HG02623 (cell line): ENCODE results near the gene KRTAP10-10.
"Not testable (repeated sequence)": the region's sequence is repeated elsewhere in the genome, so short reads cannot be mapped to it uniquely, and the experiment has no call there.

ENCODE experiments used
- ATAC-seq: cut with Tn5 transposase; IDR thresholded peaks from one replicate; pipeline ENCODE4 v1.9.1; 2021; ENCODE audit warnings: moderate library complexity; ENCODE audit not compliant: unreplicated experiment

KRTAP10-10 gene, protein sequence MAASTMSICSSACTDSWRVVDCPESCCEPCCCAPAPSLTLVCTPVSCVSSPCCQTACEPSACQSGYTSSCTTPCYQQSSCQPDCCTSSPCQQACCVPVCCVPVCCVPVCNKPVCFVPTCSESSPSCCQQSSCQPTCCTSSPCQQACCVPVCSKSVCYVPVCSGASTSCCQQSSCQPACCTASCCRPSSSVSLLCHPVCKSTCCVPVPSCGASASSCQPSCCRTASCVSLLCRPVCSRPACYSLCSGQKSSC

DNA sequence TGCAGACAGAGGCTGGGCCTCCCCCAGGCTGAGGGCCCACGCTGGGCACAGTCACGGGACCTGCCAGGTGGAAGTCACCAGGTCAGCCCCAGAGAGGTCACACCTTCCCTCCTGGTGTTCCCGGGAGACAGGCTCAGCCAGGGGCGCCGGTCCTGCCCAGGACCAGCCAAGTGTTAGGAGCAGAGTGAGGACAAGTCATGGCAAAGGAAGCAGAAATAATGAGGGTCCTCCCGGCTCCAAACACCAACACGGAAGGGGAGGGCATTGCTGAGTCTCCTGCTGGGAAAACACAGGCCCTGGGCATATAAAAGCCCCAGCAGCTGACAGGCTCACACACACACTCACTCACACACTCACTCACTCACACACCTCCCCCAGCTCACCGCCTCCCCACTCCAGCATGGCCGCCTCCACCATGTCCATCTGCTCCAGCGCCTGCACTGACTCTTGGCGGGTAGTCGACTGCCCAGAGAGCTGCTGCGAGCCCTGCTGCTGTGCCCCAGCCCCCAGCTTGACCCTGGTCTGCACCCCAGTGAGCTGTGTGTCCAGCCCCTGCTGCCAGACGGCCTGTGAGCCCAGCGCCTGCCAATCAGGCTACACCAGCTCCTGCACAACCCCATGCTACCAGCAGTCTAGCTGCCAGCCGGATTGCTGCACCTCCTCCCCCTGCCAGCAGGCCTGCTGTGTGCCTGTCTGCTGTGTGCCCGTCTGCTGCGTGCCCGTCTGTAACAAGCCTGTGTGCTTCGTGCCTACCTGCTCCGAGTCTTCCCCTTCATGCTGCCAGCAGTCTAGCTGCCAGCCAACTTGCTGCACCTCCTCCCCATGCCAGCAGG is at the start of gene KRTAP10-10:
Gene KRTAP10-10 (plus strand): TSS at position 339 of the 833 bp plus-strand sequence. CDS start 62 bp downstream, at position 401.
- no peak for ATAC-seq

DNA sequence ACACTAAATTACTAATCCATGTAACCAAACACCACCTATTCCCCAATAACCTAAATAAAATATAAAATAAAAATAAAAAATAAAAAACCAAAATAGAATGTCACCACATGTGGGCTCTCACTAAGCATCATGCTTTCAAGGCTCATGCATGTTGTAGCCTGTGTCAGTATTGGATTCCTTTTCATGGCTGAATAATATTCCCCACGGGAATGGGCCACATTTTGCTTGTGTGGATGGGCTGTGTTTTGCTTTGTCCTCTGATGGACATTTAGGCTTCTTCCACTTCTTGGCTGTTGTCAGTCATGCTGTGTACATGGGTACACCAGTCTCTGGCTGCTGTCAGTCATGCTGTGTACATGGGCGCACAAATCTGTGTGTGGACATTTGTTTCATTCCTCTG is 48.1 kb upstream of the KRTAP10-10 start:
- no peak for ATAC-seq

- no peak for ATAC-seq
These were observed 47.4 kb upstream of the KRTAP10-10 start for GRCh38 chr21:44589586-44590305.

GRCh38 chr21:44590311-44590721 is 46.8 kb upstream of the KRTAP10-10 start:
- ATAC-seq: no peak

DNA sequence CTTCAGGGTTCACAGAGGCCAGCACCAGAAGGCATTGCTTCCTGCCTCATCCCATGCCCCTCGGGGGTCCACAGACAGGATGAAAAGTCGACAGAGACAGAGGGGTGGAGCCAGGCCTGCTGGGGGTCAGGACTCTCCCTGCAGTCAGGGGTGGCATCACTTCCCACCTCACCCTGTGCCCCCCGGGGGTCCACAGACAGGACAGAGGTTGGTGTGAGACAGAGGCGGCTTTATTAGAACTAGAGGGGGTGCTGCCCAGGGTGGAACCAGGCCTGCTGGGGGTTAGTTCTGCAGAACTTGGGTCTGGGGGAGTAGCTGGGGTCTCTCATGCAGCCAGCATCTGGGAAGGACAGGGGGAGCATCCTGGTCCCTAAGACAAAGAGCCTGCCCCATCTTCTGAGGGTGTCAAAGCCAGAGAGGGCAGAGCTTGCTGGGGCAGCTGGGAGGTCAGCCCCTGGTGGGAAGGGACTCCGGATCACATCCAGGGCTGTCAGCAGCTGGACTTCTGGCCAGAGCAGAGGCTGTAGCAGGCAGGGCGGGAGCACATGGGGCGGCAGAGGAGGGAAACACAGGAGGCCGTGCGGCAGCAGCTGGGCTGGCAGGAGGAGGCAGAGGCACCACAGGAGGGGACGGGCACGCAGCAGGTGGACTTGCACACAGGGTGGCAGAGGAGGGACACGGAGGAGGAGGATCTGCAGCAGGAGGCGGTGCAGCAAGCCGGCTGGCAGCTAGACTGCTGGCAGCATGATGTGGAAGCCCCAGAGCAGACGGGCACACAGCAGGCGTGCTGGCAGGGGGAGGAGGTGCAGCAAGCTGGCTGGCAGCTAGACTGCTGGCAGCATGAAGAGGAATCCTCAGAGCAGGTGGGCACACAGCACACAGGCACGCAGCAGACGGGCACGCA is 46.0 kb upstream of the KRTAP10-10 start:
- not testable (repeated sequence) for ATAC-seq

DNA sequence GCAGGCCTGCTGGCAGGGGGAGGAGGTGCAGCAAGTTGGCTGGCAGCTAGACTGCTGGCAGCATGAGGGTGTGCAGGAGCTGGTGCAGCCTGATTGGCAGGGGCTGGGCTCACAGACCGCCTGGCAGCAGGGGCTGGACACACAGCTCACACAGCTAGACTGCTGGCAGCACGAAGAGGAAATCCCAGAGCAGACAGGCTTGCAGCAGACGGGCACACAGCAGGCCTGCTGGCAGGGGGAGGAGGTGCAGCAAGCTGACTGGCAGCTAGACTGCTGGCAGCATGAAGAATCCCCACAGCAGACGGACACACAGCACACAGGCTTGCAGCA is 45.4 kb upstream of the KRTAP10-10 start:
- not testable (repeated sequence) for ATAC-seq

DNA sequence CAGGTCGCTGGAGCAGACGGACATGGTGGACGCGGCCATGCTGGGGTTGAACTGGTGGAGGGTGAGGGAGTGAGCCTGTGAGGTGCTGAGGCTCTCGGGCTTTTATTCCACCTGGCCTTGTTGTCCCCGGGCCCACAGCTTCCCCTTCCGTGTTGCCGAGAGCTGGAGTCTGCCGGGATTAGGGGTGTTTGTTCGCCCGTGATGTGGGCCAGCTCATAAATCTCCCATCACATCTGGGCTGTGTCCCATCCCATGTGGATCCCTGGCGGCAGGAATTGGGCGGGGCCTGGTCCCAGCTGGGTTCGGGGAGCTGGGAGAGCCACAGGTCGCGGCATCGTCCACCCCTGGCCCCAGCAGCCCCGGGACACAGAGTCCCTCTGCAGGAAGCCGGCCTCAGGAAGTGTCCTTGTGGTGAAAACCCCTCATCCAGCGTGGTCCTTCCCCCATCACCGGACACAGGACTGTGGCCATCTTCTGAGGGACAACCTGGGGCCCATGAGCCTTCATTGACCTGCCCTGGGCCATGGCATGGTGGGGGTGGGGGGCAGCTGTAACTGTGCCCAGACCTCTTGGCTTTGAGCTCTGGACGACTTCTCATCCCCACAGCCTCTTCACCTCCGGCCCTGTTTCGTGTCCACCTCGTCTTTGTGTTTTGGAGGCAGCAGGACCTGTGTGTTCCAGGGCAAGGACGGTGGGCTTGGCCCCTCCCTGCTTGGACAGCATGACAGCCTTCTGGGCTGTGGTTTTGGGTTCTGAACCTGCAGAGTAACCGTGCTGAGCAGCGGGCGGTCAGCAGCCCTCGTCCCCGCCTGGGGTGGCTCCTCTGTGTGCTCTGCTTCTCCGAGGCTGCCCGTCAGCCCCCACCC is 44.5 kb upstream of the KRTAP10-10 start, which contains the start of gene KRTAP10-6:
Gene KRTAP10-6 (minus strand): TSS at position 60 of the 866 bp plus-strand sequence. CDS start 21 bp downstream, at position 39.
- ATAC-seq: no peak

DNA sequence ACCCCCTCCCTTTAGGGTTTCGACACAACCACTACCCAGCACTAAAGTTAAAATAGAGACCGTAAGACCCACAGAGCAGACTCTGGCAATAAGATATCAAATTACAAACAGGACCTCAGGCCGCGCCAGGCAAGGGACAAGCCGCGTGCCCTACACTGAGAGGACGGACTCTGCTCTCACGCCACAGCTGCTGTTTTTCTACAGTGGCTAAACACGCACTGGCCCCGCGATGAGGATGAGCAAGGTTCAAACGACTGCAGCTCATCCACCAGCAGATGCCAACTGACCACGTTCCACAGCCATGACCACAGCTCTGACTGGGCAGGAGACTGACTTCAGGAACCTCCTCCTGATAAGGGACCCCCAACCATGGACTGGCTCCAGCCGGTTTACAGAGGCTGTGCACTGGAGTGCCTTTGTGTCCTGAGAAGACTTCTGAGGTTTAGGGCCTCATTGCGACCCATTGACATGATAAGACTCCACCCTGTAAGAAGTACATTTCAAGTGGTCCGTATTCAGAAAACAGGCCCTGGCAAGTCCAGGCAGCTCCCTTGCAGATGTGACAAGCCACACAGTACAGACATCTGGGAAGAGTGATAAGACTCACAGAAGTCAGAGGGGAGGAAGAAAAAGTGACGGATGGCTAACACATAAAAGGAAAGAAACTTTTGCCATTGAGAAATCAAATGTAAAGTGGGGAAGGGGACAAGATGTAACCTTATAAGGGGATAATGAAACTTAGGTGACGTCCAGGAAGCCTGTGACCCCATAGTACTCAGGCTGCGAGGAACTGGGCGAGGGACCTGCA is 43.4 kb upstream of the KRTAP10-10 start:
- ATAC-seq: no peak

DNA sequence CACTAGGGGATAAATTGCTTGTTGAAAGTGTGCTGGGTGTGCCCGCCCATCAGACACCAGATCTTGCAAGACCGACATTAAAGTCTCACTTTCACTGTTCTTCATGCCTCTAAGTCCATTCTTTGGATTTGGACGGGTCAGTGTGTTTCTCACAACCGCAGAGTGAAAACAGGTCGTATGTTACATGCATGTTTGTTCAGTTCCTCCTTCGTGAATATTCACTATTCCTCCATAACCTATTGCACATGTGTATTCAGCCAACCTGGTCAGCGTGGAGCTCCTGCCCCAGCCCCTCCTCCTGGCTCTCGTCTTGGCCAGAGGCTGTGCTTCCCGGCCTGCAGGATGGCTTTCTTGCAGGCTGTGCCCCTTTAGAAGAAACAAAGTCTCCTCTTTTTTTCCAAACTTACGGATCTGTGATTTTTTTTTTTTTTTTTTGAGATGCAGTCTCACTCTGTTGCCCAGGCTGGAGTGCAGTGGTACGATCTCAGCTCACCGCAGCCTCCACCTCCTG is 42.7 kb upstream of the KRTAP10-10 start:
- no peak for ATAC-seq

DNA sequence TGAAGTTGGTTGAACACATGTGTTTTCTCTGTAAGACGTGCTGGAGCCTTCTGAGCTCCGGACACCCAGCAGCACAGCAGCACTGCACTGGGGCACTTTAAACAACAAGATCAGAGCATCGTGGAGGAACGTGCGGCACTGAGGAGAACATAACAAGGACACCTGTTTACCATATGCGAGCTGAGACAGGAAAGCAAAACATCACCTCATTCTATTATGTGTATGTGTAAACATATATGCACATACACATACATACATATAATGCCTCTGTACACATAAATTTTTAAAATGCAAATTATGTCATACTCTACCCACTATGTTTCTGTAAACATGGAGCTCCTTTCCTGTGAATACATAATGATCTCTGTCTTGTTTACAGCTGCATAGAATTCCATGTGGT is 41.6 kb upstream of the KRTAP10-10 start:
- no peak for ATAC-seq

GRCh38 chr21:44596068-44596725 is 41.0 kb upstream of the KRTAP10-10 start:
- no peak for ATAC-seq

GRCh38 chr21:44598061-44598460 is 39.1 kb upstream of the KRTAP10-10 start:
- ATAC-seq: no peak

- no peak for ATAC-seq
These were observed 37.7 kb upstream of the KRTAP10-10 start for GRCh38 chr21:44599264-44600029.

- not testable (repeated sequence) for ATAC-seq
These were observed 36.8 kb upstream of the KRTAP10-10 start, which contains the start of gene KRTAP10-7 for GRCh38 chr21:44600118-44600978. TSS of gene KRTAP10-7 (plus strand) at chr21:44600597. CDS start at chr21:44600622, 25 bp downstream.

DNA sequence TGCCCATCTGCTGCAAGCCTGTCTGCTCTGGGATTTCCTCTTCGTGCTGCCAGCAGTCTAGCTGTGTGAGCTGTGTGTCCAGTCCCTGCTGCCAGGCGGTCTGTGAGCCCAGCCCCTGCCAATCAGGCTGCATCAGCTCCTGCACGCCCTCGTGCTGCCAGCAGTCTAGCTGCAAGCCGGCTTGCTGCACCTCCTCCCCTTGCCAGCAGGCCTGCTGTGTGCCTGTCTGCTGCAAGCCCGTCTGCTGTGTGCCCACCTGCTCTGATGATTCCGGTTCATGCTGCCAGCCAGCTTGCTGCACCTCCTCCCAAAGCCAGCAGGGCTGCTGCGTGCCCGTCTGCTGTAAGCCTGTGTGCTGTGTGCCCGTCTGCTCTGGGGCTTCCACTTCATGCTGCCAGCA is 36.1 kb upstream of the KRTAP10-10 start:
- ATAC-seq: not testable (repeated sequence)
